ENCODE results near the gene GNG13.

Gene GNG13

DNA sequence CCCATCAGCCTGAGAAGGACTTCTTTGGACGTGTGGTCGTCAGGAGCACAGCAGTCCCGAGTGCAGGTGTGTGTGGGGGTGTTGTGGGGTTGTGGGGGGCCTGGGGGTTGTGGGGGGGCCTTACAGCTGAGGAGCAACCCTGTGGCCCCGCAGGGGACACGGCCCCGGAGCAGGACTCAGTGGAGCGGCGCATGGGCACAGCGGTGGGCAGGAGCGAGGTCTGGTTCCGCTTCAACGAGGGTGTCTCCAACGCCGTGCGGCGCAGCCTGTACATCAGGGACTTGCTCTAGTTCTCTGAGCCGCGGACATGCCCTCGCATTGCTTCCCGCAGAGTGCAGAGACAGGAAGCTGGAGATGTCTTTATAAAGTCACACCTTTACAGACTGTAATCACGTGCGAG is 2.8 kb downstream of the GNG13 start:
- peaks cover 2% of the 10 kb centered on the region; the same call in 1 of the 2 replicates for H3K4me1 ChIP-seq (ENCODE audit: insufficient read depth, low read length)
- no peaks in the 10 kb centered on the region; the same call in 1 of the 2 replicates for H3K9me3 ChIP-seq (ENCODE audit: control insufficient read depth, insufficient read depth, low read length)
- H3K9ac ChIP-seq (ENCODE audit: low read depth, low read length): no peak overlapping the region
- H3K36me3 ChIP-seq (ENCODE audit: insufficient read depth, low read length): 0 out of 2 replicates have a peak, but pooled peaks cover 2% of the 10 kb centered on the region

- 0 out of 2 replicates have a peak, but pooled peaks cover 2% of the 10 kb centered on the region for H3K36me3 ChIP-seq (ENCODE audit: insufficient read depth, low read length)
- H3K9ac ChIP-seq (ENCODE audit: low read depth, low read length): no peak overlapping the region
- H3K4me1 ChIP-seq (ENCODE audit: insufficient read depth, low read length): peaks cover 2% of the 10 kb centered on the region; the same call in 1 of the 2 replicates
- no peaks in the 10 kb centered on the region; the same call in 1 of the 2 replicates for H3K9me3 ChIP-seq (ENCODE audit: control insufficient read depth, insufficient read depth, low read length)
Measured at GRCh38 chr16:797120-797420, 3.5 kb downstream of the GNG13 start.

DNA sequence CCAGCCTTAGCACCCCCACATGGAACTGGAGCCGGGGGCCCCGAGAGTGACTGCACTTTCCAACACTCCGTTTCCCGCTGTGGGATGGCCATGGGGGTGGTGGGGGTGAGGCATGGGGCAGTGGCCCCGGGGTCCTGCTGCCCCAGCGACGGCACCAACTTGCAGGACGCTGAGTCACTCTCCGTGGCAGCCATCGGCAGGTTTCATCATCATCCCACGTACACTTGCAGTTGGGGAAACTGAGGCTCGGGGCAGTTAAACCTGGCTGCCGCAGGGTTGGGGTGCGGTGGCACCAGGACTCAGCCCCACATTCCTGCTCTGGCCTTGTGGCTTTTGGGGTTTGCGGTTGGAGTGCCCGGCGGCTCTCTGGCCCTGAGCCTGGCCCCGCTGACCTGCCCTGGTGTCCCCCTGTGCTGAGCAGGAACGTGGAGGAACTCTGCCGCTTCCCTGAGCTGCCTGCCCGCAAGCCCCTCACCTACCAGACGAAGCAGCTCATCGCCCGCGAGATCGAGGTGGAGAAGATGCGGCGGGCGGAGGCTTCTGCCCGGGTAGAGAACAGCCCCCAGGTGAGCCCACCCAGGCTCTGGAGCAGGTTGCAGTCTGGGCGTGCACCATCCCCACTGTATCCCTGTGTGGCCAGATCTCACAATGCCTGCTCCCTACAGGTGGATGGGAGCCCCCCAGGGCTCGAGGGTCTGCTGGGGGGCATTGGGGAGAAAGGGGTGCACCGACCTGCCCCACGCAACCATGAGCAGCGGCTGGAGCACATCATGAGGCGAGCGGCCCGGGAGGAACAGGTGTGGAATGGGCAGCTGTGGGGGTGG is 4.0 kb downstream of the GNG13 start:
- no peaks in the 10 kb centered on the region; the same call in 1 of the 2 replicates for H3K9me3 ChIP-seq (ENCODE audit: control insufficient read depth, insufficient read depth, low read length)
- H3K4me1 ChIP-seq (ENCODE audit: insufficient read depth, low read length): peaks cover 2% of the 10 kb centered on the region; the same call in 1 of the 2 replicates
- 0 out of 2 replicates have a peak, but pooled peaks cover 2% of the 10 kb centered on the region for H3K36me3 ChIP-seq (ENCODE audit: insufficient read depth, low read length)
- H3K9ac ChIP-seq (ENCODE audit: low read depth, low read length): no peak overlapping the region

- H3K4me1 ChIP-seq (ENCODE audit: insufficient read depth, low read length): no peaks in the 10 kb centered on the region
- H3K9me3 ChIP-seq (ENCODE audit: control insufficient read depth, insufficient read depth, low read length): no peaks in the 10 kb centered on the region; the same call in 1 of the 2 replicates
- no peak overlapping the region for H3K9ac ChIP-seq (ENCODE audit: low read depth, low read length)
- H3K36me3 ChIP-seq (ENCODE audit: insufficient read depth, low read length): 0 out of 2 replicates have a peak, but pooled peaks cover 5% of the 10 kb centered on the region
Measured at GRCh38 chr16:795580-796229, 4.8 kb downstream of the GNG13 start.

- Histone ChIP-seq H3K36me3 (ENCODE audit: insufficient read depth, low read length) (peaks cover 9% of the 10 kb centered on the region; the same call in 1 of the 2 replicates), H3K4me1 (ENCODE audit: insufficient read depth, low read length) (no peaks in the 10 kb centered on the region), H3K9ac (ENCODE audit: low read depth, low read length) (no peak overlapping the region), H3K9me3 (ENCODE audit: control insufficient read depth, insufficient read depth, low read length) (no peaks in the 10 kb centered on the region; the same call in 1 of the 2 replicates)
Measured at GRCh38 chr16:794853-795466, 5.6 kb downstream of the GNG13 start.

- no peaks in the 10 kb centered on the region; the same call in 1 of the 2 replicates for H3K9me3 ChIP-seq (ENCODE audit: control insufficient read depth, insufficient read depth, low read length)
- peaks cover 10% of the 10 kb centered on the region; the same call in 1 of the 2 replicates for H3K36me3 ChIP-seq (ENCODE audit: insufficient read depth, low read length)
- H3K4me1 ChIP-seq (ENCODE audit: insufficient read depth, low read length): no peaks in the 10 kb centered on the region
- H3K9ac ChIP-seq (ENCODE audit: low read depth, low read length): no peak overlapping the region
Measured at GRCh38 chr16:794091-794822, 6.3 kb downstream of the GNG13 start.

- H3K4me1 ChIP-seq (ENCODE audit: insufficient read depth, low read length): no peaks in the 10 kb centered on the region
- peaks cover 10% of the 10 kb centered on the region; the same call in 1 of the 2 replicates for H3K36me3 ChIP-seq (ENCODE audit: insufficient read depth, low read length)
- H3K9me3 ChIP-seq (ENCODE audit: control insufficient read depth, insufficient read depth, low read length): no peaks in the 10 kb centered on the region; the same call in 1 of the 2 replicates
- H3K9ac ChIP-seq (ENCODE audit: low read depth, low read length): no peak overlapping the region
Measured at GRCh38 chr16:793414-793813, 7.1 kb downstream of the GNG13 start.

DNA sequence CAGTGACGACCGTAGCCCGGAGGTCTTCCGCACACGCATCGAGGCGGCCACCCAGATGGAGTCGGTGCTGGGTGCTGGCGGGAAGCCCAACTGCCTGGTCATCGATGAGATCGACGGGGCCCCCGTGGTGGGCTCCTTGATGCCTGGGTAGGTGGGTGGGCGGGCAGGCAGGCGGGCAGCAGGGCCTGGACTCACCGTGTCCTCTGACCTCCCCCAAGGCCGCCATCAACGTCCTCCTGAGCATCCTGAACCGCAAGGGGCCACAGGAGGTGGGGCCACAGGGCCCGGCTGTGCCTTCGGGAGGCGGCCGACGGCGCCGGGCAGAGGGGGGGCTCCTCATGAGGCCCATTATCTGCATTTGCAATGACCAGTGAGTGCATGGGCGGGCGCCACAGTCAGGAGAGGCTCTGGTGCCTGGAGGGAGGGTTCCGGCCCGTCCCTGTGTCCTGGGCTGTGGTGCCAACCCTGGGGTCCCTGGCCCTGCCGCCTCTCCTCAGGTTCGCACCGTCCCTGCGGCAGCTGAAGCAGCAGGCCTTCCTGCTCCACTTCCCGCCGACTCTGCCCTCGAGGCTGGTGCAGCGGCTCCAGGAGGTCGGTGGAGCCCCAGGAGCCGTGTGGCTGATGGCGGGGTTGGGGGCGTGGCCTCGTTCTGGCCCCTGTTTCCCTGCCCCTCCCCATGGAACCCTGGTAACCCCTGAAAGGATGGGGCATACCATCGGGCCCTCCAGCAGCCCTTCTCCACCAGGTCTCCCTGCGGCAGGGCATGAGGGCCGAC is 8.1 kb downstream of the GNG13 start:
- H3K9ac ChIP-seq (ENCODE audit: low read depth, low read length): no peak overlapping the region
- no peaks in the 10 kb centered on the region for H3K4me1 ChIP-seq (ENCODE audit: insufficient read depth, low read length)
- H3K9me3 ChIP-seq (ENCODE audit: control insufficient read depth, insufficient read depth, low read length): no peaks in the 10 kb centered on the region; the same call in 1 of the 2 replicates
- H3K36me3 ChIP-seq (ENCODE audit: insufficient read depth, low read length): peaks cover 10% of the 10 kb centered on the region; the same call in 1 of the 2 replicates

GRCh38 chr16:791131-791530 is 9.4 kb downstream of the GNG13 start:
- no peaks in the 10 kb centered on the region for H3K4me1 ChIP-seq (ENCODE audit: insufficient read depth, low read length)
- H3K9ac ChIP-seq (ENCODE audit: low read depth, low read length): no peak overlapping the region
- no peaks in the 10 kb centered on the region for H3K9me3 ChIP-seq (ENCODE audit: control insufficient read depth, insufficient read depth, low read length)
- peaks cover 11% of the 10 kb centered on the region for H3K36me3 ChIP-seq (ENCODE audit: insufficient read depth, low read length)

- Histone ChIP-seq H3K4me1 (ENCODE audit: insufficient read depth, low read length) (peaks cover 3% of the 10 kb centered on the region; the same call in 1 of the 2 replicates), H3K36me3 (ENCODE audit: insufficient read depth, low read length) (peaks cover 13% of the 10 kb centered on the region), H3K9ac (ENCODE audit: low read depth, low read length) (no peak overlapping the region), H3K9me3 (ENCODE audit: control insufficient read depth, insufficient read depth, low read length) (no peaks in the 10 kb centered on the region)
Measured at GRCh38 chr16:790086-790485, 10.4 kb downstream of the GNG13 start.

DNA sequence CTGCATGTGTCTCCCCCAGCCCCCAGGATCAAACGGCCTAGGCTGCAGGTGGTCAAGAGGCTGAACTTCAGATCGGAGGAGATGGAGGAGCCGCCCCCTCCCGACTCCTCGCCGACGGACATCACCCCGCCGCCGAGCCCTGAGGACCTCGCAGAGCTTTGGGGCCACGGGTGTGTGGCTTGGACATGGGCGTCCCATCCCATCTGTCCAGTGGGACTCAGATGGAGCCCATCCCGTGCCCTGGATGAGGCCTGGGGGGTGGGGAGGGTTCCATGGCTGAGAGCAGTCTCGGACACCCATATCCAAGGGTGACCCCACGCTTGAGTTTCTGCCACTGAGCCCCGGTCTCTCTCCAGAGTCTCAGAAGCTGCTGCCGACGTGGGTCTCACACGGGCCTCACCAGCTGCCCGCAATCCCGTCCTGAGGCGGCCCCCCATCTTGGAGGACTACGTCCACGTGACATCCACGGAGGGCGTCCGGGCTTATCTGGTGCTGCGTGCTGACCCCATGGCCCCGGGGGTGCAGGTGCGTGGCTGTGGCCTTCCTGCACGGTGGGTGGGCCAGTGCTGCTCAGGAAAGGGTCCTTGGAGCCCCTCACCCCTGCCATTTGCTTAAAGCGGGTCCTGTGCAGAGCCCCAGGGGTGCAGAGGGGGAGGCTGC is 11.2 kb downstream of the GNG13 start:
- no peaks in the 10 kb centered on the region for H3K9me3 ChIP-seq (ENCODE audit: control insufficient read depth, insufficient read depth, low read length)

GRCh38 chr16:788399-789126 is 12.0 kb downstream of the GNG13 start, which contains the start of gene CHTF18:
TSS of gene CHTF18 (plus strand) at chr16:788620. CDS start at chr16:788685, 65 bp downstream.
- H3K9ac ChIP-seq (ENCODE audit: low read depth, low read length): peak within 1 kb of the TSS; percentile 84
- no peaks in the 10 kb centered on the region for H3K9me3 ChIP-seq (ENCODE audit: control insufficient read depth, insufficient read depth, low read length)
- peaks cover 13% of the 10 kb centered on the region for H3K36me3 ChIP-seq (ENCODE audit: insufficient read depth, low read length)
- H3K4me1 ChIP-seq (ENCODE audit: insufficient read depth, low read length): peaks cover 4% of the 10 kb centered on the region; the same call in 1 of the 2 replicates

More for the DNA sequence above, 11.2 kb downstream of the GNG13 start:
- H3K9ac ChIP-seq (ENCODE audit: low read depth, low read length): peak overlapping the region; percentile 83
- peaks cover 4% of the 10 kb centered on the region; the same call in 1 of the 2 replicates for H3K4me1 ChIP-seq (ENCODE audit: insufficient read depth, low read length)
- H3K36me3 ChIP-seq (ENCODE audit: insufficient read depth, low read length): peaks cover 13% of the 10 kb centered on the region
